CD4-positive, alpha-beta T cell treated with Interleukin-10 for 1 hour (primary cell): ENCODE measurements around the gene SARS2.
A peak's percentile ranks its signal among the peaks of the same experiment; 100 is the strongest.
"Not testable (repeated sequence)": the region's sequence is repeated elsewhere in the genome, so short reads cannot be mapped to it uniquely, and the experiment has no call there.

ENCODE experiments used
- DNase-seq: peaks from one replicate; pipeline ENCODE4 v3.0.0-alpha.2; 2020

Gene SARS2

GRCh38 chr19:38890686-38891085 lies 39.9 kb downstream of the SARS2 start:
- no peak for DNase-seq

GRCh38 chr19:38889803-38890202 lies 40.8 kb downstream of the SARS2 start:
- DNase-seq = no peak

GRCh38 chr19:38888876-38889275 lies 41.7 kb downstream of the SARS2 start:
- DNase-seq = no peak

- DNase-seq = not testable (repeated sequence)
Measured at GRCh38 chr19:38884691-38885090, 45.9 kb downstream of the SARS2 start.

GRCh38 chr19:38883286-38883685 lies 47.3 kb downstream of the SARS2 start:
- DNase-seq = no peak

- DNase-seq = no peak
Measured at GRCh38 chr19:38880882-38881609, 49.5 kb downstream of the SARS2 start.

- no peak for DNase-seq
Measured at GRCh38 chr19:38880076-38880881, 50.3 kb downstream of the SARS2 start.

- DNase-seq = no peak
Measured at GRCh38 chr19:38879400-38879751, 51.2 kb downstream of the SARS2 start.

- DNase-seq = no peak
Measured at GRCh38 chr19:38878575-38879399, 51.8 kb downstream of the SARS2 start.

- peak; percentile 78 for DNase-seq
Measured at GRCh38 chr19:38877781-38878574, 52.6 kb downstream of the SARS2 start, which contains the start of gene RINL. RINL (minus strand) TSS chr19:38878275; CDS start chr19:38876742, 1,533 bp downstream.

- DNase-seq = no peak
Measured at GRCh38 chr19:38875656-38876395, 54.7 kb downstream of the SARS2 start.

GRCh38 chr19:38873400-38873799 lies 57.2 kb downstream of the SARS2 start:
- DNase-seq = not testable (repeated sequence)

- no peak for DNase-seq
Measured at GRCh38 chr19:38870612-38871011, 60.0 kb downstream of the SARS2 start.

- DNase-seq = peak; percentile 96
Measured at GRCh38 chr19:38869836-38870607, 60.5 kb downstream of the SARS2 start.

GRCh38 chr19:38869160-38869835 lies 61.3 kb downstream of the SARS2 start:
- peak; percentile 40 for DNase-seq

GRCh38 chr19:38868551-38868950 lies 62.0 kb downstream of the SARS2 start:
- no peak for DNase-seq

- no peak for DNase-seq
Measured at GRCh38 chr19:38867171-38867780, 63.3 kb downstream of the SARS2 start.
